AG09319 (cell line): ENCODE measurements around the gene PRR29.

ENCODE experiments used
- DNase-seq: peaks from one replicate; pipeline ENCODE4 v3.0.0-alpha.2; 2010; ENCODE audit warnings: low read depth; ENCODE audit errors: extremely low read depth
- TF ChIP-seq, protein P1 (sequence below): IDR thresholded peaks from 2 replicates; pipeline ENCODE4 v1.5.1; 2011; ENCODE audit warnings: low read depth, mild to moderate bottlenecking, inconsistent platforms, low read length, moderate library complexity

Gene PRR29

DNA sequence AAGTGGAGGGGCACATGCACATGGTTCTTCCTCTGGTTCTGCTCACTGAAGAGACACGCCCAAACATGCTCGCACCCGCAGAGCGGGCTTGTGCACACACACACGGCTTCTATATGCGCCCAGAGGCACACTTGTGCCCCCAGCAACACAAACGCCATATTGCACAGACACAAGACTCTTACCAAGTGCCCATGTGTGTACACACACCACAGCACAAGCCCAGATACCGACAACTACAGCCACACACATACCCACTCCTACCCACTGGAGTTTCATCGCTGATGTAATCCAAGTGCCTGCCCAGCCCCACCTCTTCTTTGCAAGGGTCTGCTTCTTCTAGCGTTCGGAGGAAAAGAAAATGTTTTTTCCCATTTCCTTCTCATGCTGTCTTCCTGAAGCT lies 6.5 kb upstream of the PRR29 start:
- no peak for DNase-seq
- TF ChIP-seq, protein P1, sequence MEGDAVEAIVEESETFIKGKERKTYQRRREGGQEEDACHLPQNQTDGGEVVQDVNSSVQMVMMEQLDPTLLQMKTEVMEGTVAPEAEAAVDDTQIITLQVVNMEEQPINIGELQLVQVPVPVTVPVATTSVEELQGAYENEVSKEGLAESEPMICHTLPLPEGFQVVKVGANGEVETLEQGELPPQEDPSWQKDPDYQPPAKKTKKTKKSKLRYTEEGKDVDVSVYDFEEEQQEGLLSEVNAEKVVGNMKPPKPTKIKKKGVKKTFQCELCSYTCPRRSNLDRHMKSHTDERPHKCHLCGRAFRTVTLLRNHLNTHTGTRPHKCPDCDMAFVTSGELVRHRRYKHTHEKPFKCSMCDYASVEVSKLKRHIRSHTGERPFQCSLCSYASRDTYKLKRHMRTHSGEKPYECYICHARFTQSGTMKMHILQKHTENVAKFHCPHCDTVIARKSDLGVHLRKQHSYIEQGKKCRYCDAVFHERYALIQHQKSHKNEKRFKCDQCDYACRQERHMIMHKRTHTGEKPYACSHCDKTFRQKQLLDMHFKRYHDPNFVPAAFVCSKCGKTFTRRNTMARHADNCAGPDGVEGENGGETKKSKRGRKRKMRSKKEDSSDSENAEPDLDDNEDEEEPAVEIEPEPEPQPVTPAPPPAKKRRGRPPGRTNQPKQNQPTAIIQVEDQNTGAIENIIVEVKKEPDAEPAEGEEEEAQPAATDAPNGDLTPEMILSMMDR = no peak

DNA sequence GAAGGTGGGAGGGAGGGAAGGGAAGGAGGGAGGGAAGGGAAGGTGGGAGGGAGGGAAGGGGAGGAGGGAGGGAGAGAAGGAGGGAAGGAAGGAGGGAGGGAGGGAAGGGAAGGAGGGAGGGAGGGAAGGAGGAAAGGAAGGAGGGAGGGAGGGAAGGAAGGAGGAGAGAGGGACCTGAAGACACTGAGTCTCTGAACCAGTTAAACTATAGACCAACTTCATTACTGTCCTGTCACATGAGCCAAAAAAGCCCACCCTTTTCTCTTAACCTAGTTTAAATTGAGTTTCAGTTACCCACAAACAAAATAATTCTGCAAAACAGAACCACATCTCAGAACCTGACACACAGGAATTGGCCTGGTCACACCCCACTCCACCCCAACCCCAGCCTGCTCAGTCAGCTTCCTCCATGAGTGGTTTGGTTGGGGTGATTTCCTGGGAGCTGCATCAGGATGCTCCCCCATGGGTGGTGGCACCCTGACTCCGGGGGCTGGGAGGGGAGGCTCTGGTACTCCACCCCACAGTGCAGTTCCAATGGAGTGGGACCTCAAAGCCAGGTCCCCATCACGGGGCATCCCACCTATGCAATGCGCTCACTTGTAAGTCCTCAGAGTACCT lies 4.7 kb upstream of the PRR29 start:
- no peak for DNase-seq
- TF ChIP-seq, protein P1 = no peak

DNA sequence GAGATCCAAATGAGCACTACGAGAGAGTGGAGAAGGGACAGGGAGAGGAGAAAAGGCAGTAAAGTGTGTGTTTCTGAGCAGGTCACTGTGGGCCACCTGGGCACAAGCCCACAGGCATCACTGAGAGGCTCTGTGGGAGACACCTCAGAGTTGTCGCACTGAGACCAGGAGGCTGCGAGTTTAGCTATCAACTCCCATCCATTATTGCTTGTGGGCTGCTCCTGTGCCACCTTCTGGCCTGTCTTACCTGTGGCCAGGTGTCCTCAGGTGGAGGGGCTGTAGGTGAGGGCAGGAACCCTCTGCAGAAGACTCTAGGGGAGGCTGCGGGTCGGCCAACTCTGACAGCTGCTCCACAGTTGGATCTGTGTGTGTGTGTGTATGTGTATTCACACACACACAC lies 2.5 kb upstream of the PRR29 start:
- TF ChIP-seq, protein P1 = no peak

DNA sequence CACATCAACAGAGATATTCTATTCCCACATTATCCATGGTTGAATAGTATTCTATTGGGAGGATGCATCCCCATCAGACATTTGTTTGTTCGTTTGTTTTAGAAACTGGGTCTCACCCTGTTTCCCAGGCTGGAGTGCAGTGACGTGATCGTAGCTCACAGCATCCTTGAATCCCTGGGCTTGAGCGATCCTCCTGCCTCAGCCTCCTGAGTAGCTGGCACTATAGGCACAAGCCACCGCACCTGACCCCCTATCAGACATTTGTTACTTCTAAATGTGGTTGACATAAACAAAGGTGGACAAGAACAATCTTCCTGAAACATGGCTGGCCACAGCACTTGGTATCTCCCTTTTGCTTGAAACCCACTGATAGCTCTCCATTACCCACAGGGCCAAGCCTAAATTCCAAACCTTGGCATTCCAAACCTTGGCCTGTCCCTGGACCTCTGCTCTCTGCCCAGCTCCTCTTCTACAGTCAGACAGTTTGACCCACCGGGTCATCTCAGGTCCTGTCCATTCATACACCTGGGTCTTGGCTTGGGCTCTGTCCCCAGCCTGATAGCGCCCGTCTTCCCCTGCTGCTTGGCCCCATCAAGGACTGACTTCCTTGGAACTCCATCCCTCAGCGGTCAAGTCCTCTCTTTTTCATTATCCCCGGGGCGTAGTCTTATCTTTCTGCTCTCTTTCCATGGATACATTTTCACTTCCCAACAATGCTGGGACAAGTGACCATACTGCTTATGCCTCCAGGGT lies 1.5 kb upstream of the PRR29 start:
- DNase-seq = no peak
- TF ChIP-seq, protein P1 = no peak

More for the DNA sequence above, 2.5 kb upstream of the PRR29 start:
- no peak for DNase-seq

DNA sequence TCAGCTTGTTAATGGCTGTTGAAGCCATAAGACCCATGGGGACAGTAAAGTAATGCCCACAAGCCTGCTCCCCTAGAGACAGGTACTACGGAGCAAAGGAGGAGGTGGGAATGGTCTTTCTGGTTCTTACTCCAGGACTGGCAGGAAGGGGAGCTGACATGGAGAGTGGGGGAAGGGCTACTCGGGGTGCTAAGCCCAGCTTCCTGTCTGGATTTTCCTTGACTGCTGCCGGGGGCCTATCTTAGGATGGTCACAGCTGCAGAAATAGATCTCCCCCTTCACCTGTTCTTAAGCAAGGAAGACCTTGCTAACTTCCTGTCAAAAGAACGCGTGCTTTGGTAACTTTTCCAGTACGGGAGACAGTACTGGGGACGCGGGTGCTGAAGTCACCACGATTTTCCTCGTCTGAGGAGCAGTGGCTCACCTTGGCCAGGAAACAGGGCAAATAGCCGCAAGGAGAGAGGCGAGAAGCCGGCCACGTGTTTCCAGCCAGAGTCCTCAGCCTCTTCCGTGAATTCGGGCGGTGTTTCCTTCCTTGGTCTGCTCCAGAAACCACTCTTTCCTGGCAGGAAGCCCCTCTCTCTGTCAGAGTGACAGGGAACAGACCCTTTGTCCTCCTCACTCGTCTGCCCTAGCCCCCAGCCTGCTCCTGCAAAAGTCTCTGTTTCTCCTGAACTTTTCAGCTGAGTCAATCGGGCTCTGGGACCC lies 656 bp upstream of the PRR29 start:
- TF ChIP-seq, protein P1 = no peak
- no peak for DNase-seq

DNA sequence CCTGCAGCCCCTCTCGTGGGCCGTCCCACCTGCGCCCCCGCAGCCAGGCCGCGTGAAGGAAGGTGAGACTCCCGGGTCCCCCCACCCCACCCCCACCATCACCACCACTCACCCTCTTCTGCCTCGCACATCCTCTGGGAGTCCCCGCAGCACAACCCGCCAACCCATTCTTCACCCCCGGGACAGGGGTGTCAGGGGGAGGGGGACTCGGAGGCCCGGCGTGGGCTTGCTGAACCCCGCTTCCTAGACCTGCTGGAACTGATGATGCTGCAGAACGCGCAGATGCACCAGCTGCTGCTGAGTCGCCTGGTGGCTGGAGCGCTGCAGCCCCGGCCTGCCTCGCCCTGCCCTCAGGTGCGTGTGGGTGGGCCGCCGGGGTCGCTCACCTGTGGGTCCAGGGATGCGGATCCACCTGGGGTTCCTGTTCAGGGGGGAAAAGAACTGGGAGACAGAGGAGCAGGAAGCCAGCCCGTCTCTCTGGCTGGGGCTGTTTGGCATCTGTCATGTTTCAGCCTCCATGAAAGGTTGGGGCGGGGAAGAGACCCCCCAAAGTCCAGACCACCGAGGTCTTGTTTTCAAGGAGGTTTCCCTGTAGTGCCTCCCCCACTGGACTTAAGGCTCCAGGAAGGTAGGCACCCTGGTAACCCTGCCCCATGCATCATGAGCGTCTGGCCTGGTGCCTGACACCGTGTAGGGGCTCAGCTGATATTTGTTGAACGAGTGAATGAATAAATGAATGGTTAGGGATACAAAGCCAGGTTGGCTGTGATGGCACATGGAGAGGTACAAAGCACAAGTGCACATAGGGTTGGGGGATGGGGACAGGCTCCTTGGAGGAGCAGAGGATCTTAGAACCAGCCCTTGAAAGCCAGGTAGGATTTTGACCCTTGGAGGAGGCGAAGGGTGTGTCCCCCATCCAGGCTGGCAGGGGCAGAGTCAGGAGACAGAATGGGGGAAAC lies 849 bp downstream of the PRR29 start:
- TF ChIP-seq, protein P1 = no peak
- DNase-seq = no peak
